K562 (cell line): ENCODE data around the gene MUC5B. TPM values are rescaled to one million over a fixed set of nuclear protein-coding genes. Genes with fewer than 3 reads are reported as not detected.

ENCODE experiments used
- ATAC-seq: fragments of 200-7000 bp; cut with Tn5 transposase; 3 replicates; pipeline ENCODE4 v1.9.1; 2020; ENCODE audit warnings: moderate library complexity
- BruUV-seq: library from RNA; stranded (reverse); fragments of 400-500 nt; replicated peaks from 2 replicates; lab custom pipeline; 2021; lab: Mats Ljungman, UMichigan
- CTCF ChIA-PET: fragments of 300-600 bp; formaldehyde crosslinking; extraction: SDS; loops from one replicate; lab custom pipeline; 2021; ENCODE audit warnings: low intra/inter-chr PET ratio; lab: Yijun Ruan, JAX
- POLR2A ChIA-PET: fragments of 300-600, 350-650 bp; sonication (Branson Sonifier 250); formaldehyde crosslinking; extraction: SDS; loops from one replicate; lab custom pipeline; 2021; ENCODE audit warnings: antibody characterized with exemption, inconsistent platforms; lab: Yijun Ruan, JAX
- DNase-seq, 4 experiments: peaks; one replicate each; pipeline versions ENCODE4 v3.0.0 to v3.0.0-alpha.2; 2011 to 2018; ENCODE audit warnings: low spot score in 3 of 4, mixed read lengths in 3 of 4; ENCODE audit errors: extremely low read depth in 1 of 4
- FAIRE-seq: peaks from 2 replicates; lab custom pipeline; 2011; peaks lifted over from hg19 to GRCh38; lab: Jason Lieb, UNC
- H2AFZ ChIP-seq: 2 replicates; pipeline ENCODE4 v1.6.0; 2011; ENCODE audit warnings: low read depth, low read length, control low read depth, inconsistent platforms
- H3K27ac ChIP-seq: fragments of 200-600 bp; 3 replicates; pipeline ENCODE4 v1.8.0; 2011; ENCODE audit warnings: low read depth, mild to moderate bottlenecking, control low read depth, inconsistent platforms, low read length, moderate library complexity, mixed read lengths; ENCODE audit errors: extremely low read depth
- H3K27me3 ChIP-seq, 2 experiments: fragments of 300-600 bp in 1 of 2; 2 replicates in 1 of 2; 3 replicates in 1 of 2; pipeline versions ENCODE4 v1.6.0 to v1.8.0; 2011; ENCODE audit warnings: inconsistent platforms in 2 of 2, low read length in 2 of 2, mild to moderate bottlenecking in 1 of 2, mixed read lengths in 1 of 2, moderate library complexity in 1 of 2; ENCODE audit not compliant: control insufficient read depth in 2 of 2, insufficient read depth in 2 of 2
- H3K36me3 ChIP-seq: fragments of 300-600 bp; 3 replicates; pipeline ENCODE4 v1.8.0; 2011; ENCODE audit warnings: mild to moderate bottlenecking, low read length, inconsistent platforms; ENCODE audit not compliant: control insufficient read depth, insufficient read depth
- H3K4me1 ChIP-seq, 2 experiments: fragments of 200-600 bp in 1 of 2; replicated peaks in 1 of 2; 2 replicates in 1 of 2; 3 replicates in 1 of 2; pipeline versions ENCODE4 v1.5.1 to v1.8.0; 2011; ENCODE audit warnings: inconsistent platforms in 2 of 2, low read length in 2 of 2, mild to moderate bottlenecking in 1 of 2, mixed read lengths in 1 of 2, moderate library complexity in 1 of 2; ENCODE audit not compliant: control insufficient read depth in 2 of 2, insufficient read depth in 2 of 2
- H3K4me2 ChIP-seq: 2 replicates; pipeline ENCODE4 v1.6.1; 2011; ENCODE audit warnings: low read length, control low read depth, inconsistent platforms, mixed read lengths; ENCODE audit not compliant: insufficient read depth
- H3K4me3 ChIP-seq: fragments of 200-600 bp; sonication (generic), shearing (Covaris generic); 2 replicates; pipeline ENCODE4 v1.5.1; 2016; ENCODE audit warnings: control low read depth, inconsistent platforms
- H3K79me2 ChIP-seq: fragments of 200-600 bp; 3 replicates; pipeline ENCODE4 v1.8.0; 2011; ENCODE audit warnings: low read length, inconsistent platforms; ENCODE audit not compliant: control insufficient read depth, insufficient read depth
- H3K9ac ChIP-seq, 2 experiments: 2 replicates each; pipeline versions ENCODE4 v1.6.0 to v1.6.1; 2011; ENCODE audit warnings: low read depth in 2 of 2, low read length in 2 of 2, control low read depth in 1 of 2, inconsistent platforms in 1 of 2, mild to moderate bottlenecking in 1 of 2, mixed read lengths in 1 of 2; ENCODE audit not compliant: insufficient read depth in 1 of 2
- H3K9me1 ChIP-seq: one replicate; pipeline ENCODE4 v1.6.0; 2011; ENCODE audit warnings: inconsistent platforms, mild to moderate bottlenecking, low read length, moderate library complexity; ENCODE audit not compliant: control insufficient read depth, insufficient read depth
- H3K9me3 ChIP-seq: replicated peaks from 2 replicates; pipeline ENCODE4 v1.5.1; 2011; ENCODE audit warnings: low read depth, low read length, inconsistent platforms; ENCODE audit not compliant: control insufficient read depth, insufficient read depth
- H4K20me1 ChIP-seq: replicated peaks from 2 replicates; pipeline ENCODE4 v1.6.1; 2011; ENCODE audit warnings: low read length, inconsistent platforms, mixed read lengths; ENCODE audit not compliant: control insufficient read depth, insufficient read depth
- CCNT2 ChIP-seq: IDR thresholded peaks from 2 replicates; pipeline ENCODE4 v1.6.1; 2011; ENCODE audit warnings: borderline replicate concordance, low read depth, mild to moderate bottlenecking, moderate library complexity, mixed read lengths, low read length; ENCODE audit not compliant: insufficient read length; ENCODE audit errors: extremely low read depth
- CHD2 ChIP-seq: IDR thresholded peaks from 2 replicates; pipeline ENCODE4 v1.6.1; 2011; ENCODE audit warnings: low read depth, low read length
- DEAF1 ChIP-seq: fragments of 450-650 bp; formaldehyde crosslinking; IDR thresholded peaks from 2 replicates; pipeline ENCODE4 v1.4.0; 2020; ENCODE audit warnings: mild to moderate bottlenecking, moderate library complexity
- E4F1 ChIP-seq: fragments of 250-450 bp; sonication (Bioruptor Pico); IDR thresholded peaks from 2 replicates; pipeline ENCODE4 v1.5.0; 2021; ENCODE audit warnings: mild to moderate bottlenecking, borderline replicate concordance
- EP300 ChIP-seq: IDR thresholded peaks from 2 replicates; pipeline ENCODE4 v1.6.1; 2012; ENCODE audit warnings: low read length, improper control_type of control experiment
- FOXJ2 ChIP-seq: fragments of 200-800 bp; sonication (Bioruptor generic); IDR thresholded peaks from 2 replicates; pipeline ENCODE4 v1.6.1; 2016; ENCODE audit warnings: missing genetic modification characterization, missing compliant biosample characterization
- HSF4 ChIP-seq: fragments of 250-450 bp; sonication (Bioruptor Pico); IDR thresholded peaks from 2 replicates; pipeline ENCODE4 v2.1.2; 2022; ENCODE audit warnings: mild to moderate bottlenecking, moderate library complexity, borderline replicate concordance
- IFI16 ChIP-seq: fragments of 250-450 bp; sonication (Bioruptor Pico); IDR thresholded peaks from 2 replicates; pipeline ENCODE4 v2.1.2; 2022; ENCODE audit warnings: mild to moderate bottlenecking, inconsistent platforms
- MYBL2 ChIP-seq, 2 experiments: fragments of 450-650 bp in 1 of 2; sonication (generic) in 1 of 2; formaldehyde crosslinking in 1 of 2; IDR thresholded peaks; 2 replicates each; pipeline versions ENCODE4 v1.6.1 to v1.8.1; 2017 to 2022; ENCODE audit warnings: borderline replicate concordance in 1 of 2, inconsistent platforms in 1 of 2, low read depth in 1 of 2, mild to moderate bottlenecking in 1 of 2, missing genetic modification reagents in 1 of 2, moderate library complexity in 1 of 2
- NFIX ChIP-seq: fragments of 250-450 bp; sonication (Bioruptor Pico); IDR thresholded peaks from 2 replicates; pipeline ENCODE4 v1.4.0; 2020; ENCODE audit warnings: low read depth, mild to moderate bottlenecking, moderate library complexity
- PRMT5 ChIP-seq: sonication (generic); formaldehyde crosslinking; IDR thresholded peaks from 2 replicates; pipeline ENCODE4 v1.5.0; 2020; ENCODE audit warnings: missing genetic modification reagents
- PTBP1 ChIP-seq: fragments of 200-400 bp; formaldehyde crosslinking; IDR thresholded peaks from 2 replicates; pipeline ENCODE4 v1.6.1; 2017; ENCODE audit warnings: low read depth, low read length
- RAD51 ChIP-seq: fragments of 450-650 bp; IDR thresholded peaks from 2 replicates; pipeline ENCODE4 v1.7.1; 2016; ENCODE audit warnings: low read depth, mild to moderate bottlenecking, borderline replicate concordance
- RB1 ChIP-seq: fragments of 450-650 bp; IDR thresholded peaks from 2 replicates; pipeline ENCODE4 v1.6.1; 2017; ENCODE audit warnings: low read depth, mild to moderate bottlenecking
- RBM25 ChIP-seq: fragments of 200-400 bp; formaldehyde crosslinking; IDR thresholded peaks from 2 replicates; pipeline ENCODE4 v1.6.1; 2018; ENCODE audit warnings: low read length, low read depth, moderate library complexity; ENCODE audit not compliant: severe bottlenecking
- SMARCE1 ChIP-seq: fragments of 450-650 bp; IDR thresholded peaks from 2 replicates; pipeline ENCODE4 v1.7.1; 2016; ENCODE audit warnings: mild to moderate bottlenecking
- TCF15 ChIP-seq: fragments of 250-450 bp; sonication (Bioruptor Pico); IDR thresholded peaks from 2 replicates; pipeline ENCODE4 v1.8.0; 2022; ENCODE audit warnings: moderate library complexity, mild to moderate bottlenecking, inconsistent platforms
- ZNF408 ChIP-seq: fragments of 250-450 bp; sonication (Bioruptor Pico); IDR thresholded peaks from 2 replicates; pipeline ENCODE4 v1.4.0; 2020; ENCODE audit warnings: low read depth, mild to moderate bottlenecking, moderate library complexity
- ZNF445 ChIP-seq: fragments of 250-450 bp; sonication (Bioruptor Pico); IDR thresholded peaks from 2 replicates; pipeline ENCODE4 v1.4.0; 2020; ENCODE audit warnings: low read depth, mild to moderate bottlenecking, moderate library complexity
- WGBS: fragments of 100-300 bp; shearing (Covaris generic); methylation state at CpG from one replicate; pipeline ENCODE4 v1.1.6; 2016; ENCODE audit warnings: low coverage, mixed read lengths; ENCODE audit not compliant: insufficient coverage; ENCODE audit errors: missing lambda C conversion rate; 5-methylcytosine and 5-hydroxymethylcytosine counted together
- in situ Hi-C: fragments of 300-500 bp; cut with MboI; formaldehyde crosslinking; loops from 4 replicates; pipeline ENCODE4 v1.15.0; 2018; ENCODE audit warnings: inconsistent platforms, mixed read lengths
- intact Hi-C: fragments of 100-400 bp; cut with micrococcal nuclease; formaldehyde crosslinking; loops from 2 replicates; pipeline ENCODE4 v1.14.2; 2022
- polyA plus RNA-seq, 8 experiments: library from polyadenylated mRNA; depleted of rRNA in 4 of 8; stranded (reverse) in 5 of 8; unstranded in 3 of 8; fragments of >200 nt; fragmentation: Nextera tagmentation in 2 of 8; fragmentation: Illumina TruSeq in 1 of 8; extraction: Ambion mirVana in 2 of 8; extraction: Trizol in 1 of 8; gene quantifications; 2 replicates each; pipeline versions ENCODE4 v1.2.1 to v1.2.3, GENCODE V29; 2011 to 2014; ENCODE audit warnings: inconsistent platforms in 1 of 8, missing spikeins in 1 of 8
- total RNA-seq, 7 experiments: library from RNA; depleted of rRNA in 6 of 7; stranded (reverse); fragments of >200 nt in 6 of 7; fragmentation: Illumina TruSeq in 2 of 7; extraction: Trizol in 2 of 7; gene quantifications; 2 replicates each; pipeline versions ENCODE4 v1.2.1 to v1.2.3, GENCODE V29; 2011 to 2021; ENCODE audit warnings: low replicate concordance in 1 of 7

The MUC5B gene
- total and polyA plus RNA-seq, 9 of the 15 experiments (the other 6 are each of a cell fraction or from before 2014, with no cell fraction given): 0.04 to 0.95 TPM; not detected in 7

- DNase-seq: peak in 1 of 4 experiments; percentile 8
- ChIA-PET CTCF (no interaction called here), POLR2A (interaction anchor here (0.5 to 1.1 kb wide), 3 partner anchors 134 to 237 kb away, joined by 3 to 4 read pairs (median 3); no protein-coding TSS in a partner anchor)
- H3K79me2 ChIP-seq: no peaks in the 10 kb centered on the region
- H3K36me3 ChIP-seq: no peaks in the 10 kb centered on the region
- in situ Hi-C loops: no loop called here
- TF ChIP-seq ZNF408 (no peak), RB1 (no peak), RAD51 (no peak), EP300 (no peak), TCF15 (no peak), FOXJ2 (tag) (no peak), ZNF445 (CRISPR knock-in tag) (no peak), IFI16 (CRISPR knock-in tag) (no peak), PTBP1 (no peak), MYBL2 (IDR thresholded peaks at IDR 0.05; ENCODE audit: low read depth) (no peak), MYBL2 (CRISPR knock-in tag; IDR thresholded peaks at IDR 0.05; ENCODE audit: borderline replicate concordance) (no peak), CHD2 (no peak), CCNT2 (no peak), PRMT5 (no peak), SMARCE1 (no peak), HSF4 (no peak), E4F1 (CRISPR knock-in tag) (no peak), DEAF1 (CRISPR knock-in tag) (no peak), NFIX (CRISPR knock-in tag) (no peak), RBM25 (no peak)
- H3K4me1 ChIP-seq: peaks cover 0 to 70% of the 10 kb centered on the region in 2 experiments; a peak in 2 of 5 replicates
- no peak overlapping the region for H3K9ac ChIP-seq
- peaks cover 0 to 54% of the 10 kb centered on the region in 2 experiments; a peak in 2 of 5 replicates for H3K27me3 ChIP-seq
- no TSS peak for BruUV-seq
- no peak for FAIRE-seq
- intact Hi-C loops: no loop called here
- H3K27ac ChIP-seq: no peak overlapping the region
- H2AFZ ChIP-seq: no peak overlapping the region
- WGBS: 3% methylated on average over 5 of the region's 5 CpGs
- H4K20me1 ChIP-seq: 0 out of 2 replicates have a peak, but pooled peaks cover 6% of the 10 kb centered on the region
- no peak overlapping the region for H3K4me2 ChIP-seq
- no peaks in the 10 kb centered on the region for H3K9me3 ChIP-seq
- H3K4me3 ChIP-seq: no peak overlapping the region
- no peak for ATAC-seq
- peaks cover 2% of the 10 kb centered on the region for H3K9me1 ChIP-seq
Observed at GRCh38 chr11:1230121-1230455, 7.2 kb downstream of the MUC5B start.
